Measurements from ENCODE around the gene MAP3K20.
"Not testable (repeated sequence)": the region's sequence is repeated elsewhere in the genome, so short reads cannot be mapped to it uniquely, and the experiment has no call there.

DNA sequence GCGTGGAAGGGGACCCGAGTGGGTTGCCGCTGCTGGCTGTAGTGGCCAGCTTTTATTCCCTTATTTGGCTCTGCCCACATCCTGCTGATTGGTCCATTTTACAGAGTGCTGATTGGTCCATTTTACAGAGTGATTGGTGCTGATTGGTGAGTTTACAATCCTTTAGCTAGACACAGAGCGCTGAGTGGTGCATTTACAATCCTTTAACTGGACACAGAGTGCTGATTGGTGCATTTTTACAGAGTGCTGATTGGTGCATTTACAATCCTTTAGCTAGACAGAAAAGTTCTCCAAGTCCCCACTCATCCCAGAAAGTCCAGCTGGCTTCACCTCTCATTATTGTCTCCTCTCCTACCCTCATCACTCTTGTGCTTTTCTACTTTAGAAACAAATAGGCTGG, 225.9 kb downstream of the MAP3K20 start:
- TF ChIP-seq, protein P1, sequence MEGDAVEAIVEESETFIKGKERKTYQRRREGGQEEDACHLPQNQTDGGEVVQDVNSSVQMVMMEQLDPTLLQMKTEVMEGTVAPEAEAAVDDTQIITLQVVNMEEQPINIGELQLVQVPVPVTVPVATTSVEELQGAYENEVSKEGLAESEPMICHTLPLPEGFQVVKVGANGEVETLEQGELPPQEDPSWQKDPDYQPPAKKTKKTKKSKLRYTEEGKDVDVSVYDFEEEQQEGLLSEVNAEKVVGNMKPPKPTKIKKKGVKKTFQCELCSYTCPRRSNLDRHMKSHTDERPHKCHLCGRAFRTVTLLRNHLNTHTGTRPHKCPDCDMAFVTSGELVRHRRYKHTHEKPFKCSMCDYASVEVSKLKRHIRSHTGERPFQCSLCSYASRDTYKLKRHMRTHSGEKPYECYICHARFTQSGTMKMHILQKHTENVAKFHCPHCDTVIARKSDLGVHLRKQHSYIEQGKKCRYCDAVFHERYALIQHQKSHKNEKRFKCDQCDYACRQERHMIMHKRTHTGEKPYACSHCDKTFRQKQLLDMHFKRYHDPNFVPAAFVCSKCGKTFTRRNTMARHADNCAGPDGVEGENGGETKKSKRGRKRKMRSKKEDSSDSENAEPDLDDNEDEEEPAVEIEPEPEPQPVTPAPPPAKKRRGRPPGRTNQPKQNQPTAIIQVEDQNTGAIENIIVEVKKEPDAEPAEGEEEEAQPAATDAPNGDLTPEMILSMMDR (IDR thresholded peaks at IDR 0.05): not testable (repeated sequence)
- not testable (repeated sequence) for TF ChIP-seq POLR2A (IDR thresholded peaks at IDR 0.05)

All from transverse colon (tissue), 3 donors.